CD4-positive, alpha-beta T cell treated with Interferon alpha-2 for 1 hour (primary cell): Measurements from ENCODE around the gene SLC9A3.
A peak's percentile ranks its signal among the peaks of the same experiment; 100 is the strongest.

Source experiments
- DNase-seq, 2 donors: peaks; one replicate each; pipeline ENCODE4 v3.0.0-alpha.2; 2020 to 2022

SLC9A3 gene

GRCh38 chr5:457195-457961 is 66.9 kb downstream of the SLC9A3 start:
- DNase-seq = peak in 1 of 2 donors; percentile 1

- peak in 1 of 2 donors; percentile 0 for DNase-seq
Observed at GRCh38 chr5:456351-457194, 67.7 kb downstream of the SLC9A3 start.

GRCh38 chr5:455806-456205 is 68.4 kb downstream of the SLC9A3 start:
- no peak for DNase-seq

GRCh38 chr5:454936-455335 is 69.3 kb downstream of the SLC9A3 start:
- peak in 1 of 2 donors; percentile 0 for DNase-seq

GRCh38 chr5:453725-454481 is 70.3 kb downstream of the SLC9A3 start:
- peak in 1 of 2 donors; percentile 1 for DNase-seq

- peak in 1 of 2 donors; percentile 1 for DNase-seq
Observed at GRCh38 chr5:452978-453710, 71.1 kb downstream of the SLC9A3 start.

GRCh38 chr5:451587-452458 is 72.4 kb downstream of the SLC9A3 start:
- DNase-seq = no peak

- no peak for DNase-seq
Observed at GRCh38 chr5:449151-449550, 75.1 kb downstream of the SLC9A3 start.

- no peak for DNase-seq
Observed at GRCh38 chr5:448766-449090, 75.5 kb downstream of the SLC9A3 start.

- DNase-seq = peak in 1 of 2 donors; percentile 56
Observed at GRCh38 chr5:448061-448765, 76.0 kb downstream of the SLC9A3 start.

- DNase-seq = peak in 1 of 2 donors; percentile 1
Observed at GRCh38 chr5:447501-447900, 76.7 kb downstream of the SLC9A3 start.

- peak; percentile 1 to 54 for DNase-seq
Observed at GRCh38 chr5:446883-447263, 77.4 kb downstream of the SLC9A3 start.

GRCh38 chr5:446066-446882 is 78.0 kb downstream of the SLC9A3 start:
- DNase-seq = peak in 1 of 2 donors; percentile 0

- DNase-seq = peak in 1 of 2 donors; percentile 0
Observed at GRCh38 chr5:445591-445990, 78.7 kb downstream of the SLC9A3 start.

- no peak for DNase-seq
Observed at GRCh38 chr5:444226-444625, 80.0 kb downstream of the SLC9A3 start.

- DNase-seq = peak; percentile 2 to 41
Observed at GRCh38 chr5:443239-444151, 80.8 kb downstream of the SLC9A3 start.

- DNase-seq = peak; percentile 70 to 82
Observed at GRCh38 chr5:442335-443238, 81.7 kb downstream of the SLC9A3 start, which contains the start of gene EXOC3. EXOC3 (plus strand) TSS chr5:443176; CDS start chr5:446206, 3,030 bp downstream.

GRCh38 chr5:441996-442334 is 82.3 kb downstream of the SLC9A3 start:
- no peak for DNase-seq
